ENCODE measurements around the gene BCL6B.

DNA sequence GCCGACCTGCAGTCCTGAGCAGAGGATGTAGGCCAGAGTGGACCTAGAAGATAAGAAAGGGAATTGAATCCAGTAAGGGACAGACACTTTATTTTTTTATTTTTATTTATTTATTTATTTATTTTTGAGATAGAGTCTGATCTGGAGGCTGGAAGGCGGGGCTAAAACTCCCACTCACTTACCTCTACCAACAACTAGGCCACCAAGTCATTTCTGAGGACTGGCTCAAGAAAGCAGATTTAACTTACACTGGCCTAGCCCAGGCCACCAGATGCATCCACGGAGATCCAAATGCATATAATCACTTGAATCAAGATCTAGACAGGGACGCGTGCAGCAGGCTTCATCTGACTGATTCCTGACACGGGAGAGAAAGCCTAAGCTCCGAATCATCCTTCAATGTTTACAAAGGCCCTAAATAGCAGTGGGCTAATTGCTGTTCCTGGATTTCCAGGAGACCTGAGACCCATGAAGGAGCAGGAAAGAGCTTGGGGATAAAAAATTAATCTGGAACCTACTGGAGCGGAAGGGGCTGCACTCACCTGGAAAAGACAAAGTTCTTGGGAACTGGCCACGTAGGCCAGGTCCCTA is 28.1 kb upstream of the BCL6B start:
- no peak for TF ChIP-seq EGR1 (IDR thresholded peaks at IDR 0.05)
- no peak for TF ChIP-seq CREB1 (IDR thresholded peaks at IDR 0.05; ENCODE audit: low read depth)
- TF ChIP-seq NFIC (IDR thresholded peaks at IDR 0.05), result no peak
- TF ChIP-seq EP300 (IDR thresholded peaks at IDR 0.05; ENCODE audit: borderline replicate concordance), result no peak
- no peak for TF ChIP-seq ZBTB7A (IDR thresholded peaks at IDR 0.05; ENCODE audit: low read depth)
- TF ChIP-seq YY1 (IDR thresholded peaks at IDR 0.05; ENCODE audit: low read depth), result no peak
- TF ChIP-seq RAD21 (IDR thresholded peaks at IDR 0.05; ENCODE audit: low read depth), result no peak
- TF ChIP-seq, protein P1, sequence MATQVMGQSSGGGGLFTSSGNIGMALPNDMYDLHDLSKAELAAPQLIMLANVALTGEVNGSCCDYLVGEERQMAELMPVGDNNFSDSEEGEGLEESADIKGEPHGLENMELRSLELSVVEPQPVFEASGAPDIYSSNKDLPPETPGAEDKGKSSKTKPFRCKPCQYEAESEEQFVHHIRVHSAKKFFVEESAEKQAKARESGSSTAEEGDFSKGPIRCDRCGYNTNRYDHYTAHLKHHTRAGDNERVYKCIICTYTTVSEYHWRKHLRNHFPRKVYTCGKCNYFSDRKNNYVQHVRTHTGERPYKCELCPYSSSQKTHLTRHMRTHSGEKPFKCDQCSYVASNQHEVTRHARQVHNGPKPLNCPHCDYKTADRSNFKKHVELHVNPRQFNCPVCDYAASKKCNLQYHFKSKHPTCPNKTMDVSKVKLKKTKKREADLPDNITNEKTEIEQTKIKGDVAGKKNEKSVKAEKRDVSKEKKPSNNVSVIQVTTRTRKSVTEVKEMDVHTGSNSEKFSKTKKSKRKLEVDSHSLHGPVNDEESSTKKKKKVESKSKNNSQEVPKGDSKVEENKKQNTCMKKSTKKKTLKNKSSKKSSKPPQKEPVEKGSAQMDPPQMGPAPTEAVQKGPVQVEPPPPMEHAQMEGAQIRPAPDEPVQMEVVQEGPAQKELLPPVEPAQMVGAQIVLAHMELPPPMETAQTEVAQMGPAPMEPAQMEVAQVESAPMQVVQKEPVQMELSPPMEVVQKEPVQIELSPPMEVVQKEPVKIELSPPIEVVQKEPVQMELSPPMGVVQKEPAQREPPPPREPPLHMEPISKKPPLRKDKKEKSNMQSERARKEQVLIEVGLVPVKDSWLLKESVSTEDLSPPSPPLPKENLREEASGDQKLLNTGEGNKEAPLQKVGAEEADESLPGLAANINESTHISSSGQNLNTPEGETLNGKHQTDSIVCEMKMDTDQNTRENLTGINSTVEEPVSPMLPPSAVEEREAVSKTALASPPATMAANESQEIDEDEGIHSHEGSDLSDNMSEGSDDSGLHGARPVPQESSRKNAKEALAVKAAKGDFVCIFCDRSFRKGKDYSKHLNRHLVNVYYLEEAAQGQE (IDR thresholded peaks at IDR 0.05; ENCODE audit: low read depth), result no peak
- TF ChIP-seq MAX (IDR thresholded peaks at IDR 0.05), result no peak
- TF ChIP-seq TAF1 (IDR thresholded peaks at IDR 0.05; ENCODE audit: low read depth), result no peak

All from Ishikawa (cell line).